Ascending aorta (tissue), 2 donors: ENCODE measurements around the gene TTF2. TPM values are rescaled to one million over a fixed set of nuclear protein-coding genes. Genes with fewer than 3 reads are reported as not detected.
"Not testable (repeated sequence)": the region's sequence is repeated elsewhere in the genome, so short reads cannot be mapped to it uniquely, and the experiment has no call there.

Source experiments
- DNase-seq, 2 donors: peaks; one replicate each; pipeline ENCODE4 v3.0.0-alpha.2; 2019; ENCODE audit warnings: low spot score in 2 of 2
- H3K27ac ChIP-seq, 2 donors: fragments of 200-600 bp; sonication (generic); one replicate each; pipeline ENCODE4 v1.5.1; 2016 to 2017; ENCODE audit warnings: mild to moderate bottlenecking in 1 of 2
- H3K27me3 ChIP-seq: fragments of 200-600 bp; sonication (generic); one replicate; pipeline ENCODE4 v1.5.1; 2017
- H3K36me3 ChIP-seq, 2 donors: fragments of 200-600 bp; sonication (generic); one replicate each; pipeline ENCODE4 v1.5.1; 2016
- H3K4me1 ChIP-seq, 2 donors: fragments of 200-600 bp; sonication (generic); one replicate each; pipeline ENCODE4 v1.5.1; 2016 to 2017; ENCODE audit warnings: mild to moderate bottlenecking in 1 of 2
- H3K4me3 ChIP-seq, 2 donors: fragments of 200-600 bp; sonication (generic); one replicate each; pipeline ENCODE4 v1.5.1; 2016 to 2017; ENCODE audit warnings: mild to moderate bottlenecking in 1 of 2
- H3K9me3 ChIP-seq, 2 donors: fragments of 200-600 bp; sonication (generic); one replicate each; pipeline ENCODE4 v1.5.1; 2016
- intact Hi-C: fragments of 100-400 bp; cut with DNase I; formaldehyde crosslinking; loops from one replicate; pipeline ENCODE4 v1.15.1; 2023
- total RNA-seq: library from RNA; depleted of rRNA; stranded (reverse); fragments of >200 nt; gene quantifications from one replicate; pipeline ENCODE4 v1.1.0, GENCODE V29; 2016
- TF ChIP-seq, protein P1 (sequence below), 3 experiments: fragments of 200-600 bp in 2 of 3; fragments of 450-650 bp in 1 of 3; sonication (generic) in 2 of 3; IDR thresholded peaks; one replicate each; pipeline ENCODE4 v1.5.1; 2016 to 2019; ENCODE audit warnings: antibody characterized with exemption in 3 of 3, mild to moderate bottlenecking in 1 of 3, moderate library complexity in 1 of 3

Gene TTF2
- total RNA-seq, 1 donor from 2014 or later: 4.4 TPM

- intact Hi-C loops: no loop called here
- no peaks in the 10 kb centered on the region for H3K4me1 ChIP-seq
- TF ChIP-seq, protein P1, sequence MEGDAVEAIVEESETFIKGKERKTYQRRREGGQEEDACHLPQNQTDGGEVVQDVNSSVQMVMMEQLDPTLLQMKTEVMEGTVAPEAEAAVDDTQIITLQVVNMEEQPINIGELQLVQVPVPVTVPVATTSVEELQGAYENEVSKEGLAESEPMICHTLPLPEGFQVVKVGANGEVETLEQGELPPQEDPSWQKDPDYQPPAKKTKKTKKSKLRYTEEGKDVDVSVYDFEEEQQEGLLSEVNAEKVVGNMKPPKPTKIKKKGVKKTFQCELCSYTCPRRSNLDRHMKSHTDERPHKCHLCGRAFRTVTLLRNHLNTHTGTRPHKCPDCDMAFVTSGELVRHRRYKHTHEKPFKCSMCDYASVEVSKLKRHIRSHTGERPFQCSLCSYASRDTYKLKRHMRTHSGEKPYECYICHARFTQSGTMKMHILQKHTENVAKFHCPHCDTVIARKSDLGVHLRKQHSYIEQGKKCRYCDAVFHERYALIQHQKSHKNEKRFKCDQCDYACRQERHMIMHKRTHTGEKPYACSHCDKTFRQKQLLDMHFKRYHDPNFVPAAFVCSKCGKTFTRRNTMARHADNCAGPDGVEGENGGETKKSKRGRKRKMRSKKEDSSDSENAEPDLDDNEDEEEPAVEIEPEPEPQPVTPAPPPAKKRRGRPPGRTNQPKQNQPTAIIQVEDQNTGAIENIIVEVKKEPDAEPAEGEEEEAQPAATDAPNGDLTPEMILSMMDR (IDR thresholded peaks at IDR 0.05): no peak
- no peak overlapping the region for H3K27ac ChIP-seq
- no peaks in the 10 kb centered on the region for H3K36me3 ChIP-seq
- DNase-seq: no peak
- no peak overlapping the region for H3K4me3 ChIP-seq
- H3K27me3 ChIP-seq: no peaks in the 10 kb centered on the region
- H3K9me3 ChIP-seq: no peaks in the 10 kb centered on the region
Observed at GRCh38 chr1:117146575-117147340, 86.6 kb downstream of the TTF2 start.

DNA sequence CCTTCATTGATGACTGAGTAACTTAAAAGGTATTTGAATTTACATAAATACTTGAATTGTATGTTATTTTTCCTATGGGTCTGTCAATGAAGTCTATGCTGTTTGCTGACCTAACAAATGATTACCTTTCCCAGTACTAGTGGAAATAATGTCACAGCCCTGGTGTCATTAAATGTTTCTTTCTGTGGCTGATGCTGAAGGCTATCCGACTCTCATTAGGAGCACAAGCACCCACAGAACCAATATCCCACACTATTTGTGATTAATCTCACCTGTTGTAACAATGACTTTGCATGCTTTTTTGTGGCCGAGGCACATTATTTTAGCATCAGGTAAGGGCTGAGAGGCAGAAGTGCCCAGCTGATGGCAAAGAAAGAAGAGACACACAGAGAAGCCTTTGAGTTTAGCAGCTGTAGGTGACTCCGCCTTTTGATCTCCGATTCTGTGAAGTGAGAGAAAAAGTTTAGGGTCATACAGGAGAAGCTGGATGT lies 87.3 kb downstream of the TTF2 start:
- intact Hi-C loops: no loop called here
- H3K27me3 ChIP-seq: no peaks in the 10 kb centered on the region
- H3K4me1 ChIP-seq: no peaks in the 10 kb centered on the region
- H3K27ac ChIP-seq: no peak overlapping the region
- H3K4me3 ChIP-seq: no peak overlapping the region
- no peaks in the 10 kb centered on the region for H3K36me3 ChIP-seq
- no peak for DNase-seq
- TF ChIP-seq, protein P1 (IDR thresholded peaks at IDR 0.05): no peak
- no peaks in the 10 kb centered on the region for H3K9me3 ChIP-seq

DNA sequence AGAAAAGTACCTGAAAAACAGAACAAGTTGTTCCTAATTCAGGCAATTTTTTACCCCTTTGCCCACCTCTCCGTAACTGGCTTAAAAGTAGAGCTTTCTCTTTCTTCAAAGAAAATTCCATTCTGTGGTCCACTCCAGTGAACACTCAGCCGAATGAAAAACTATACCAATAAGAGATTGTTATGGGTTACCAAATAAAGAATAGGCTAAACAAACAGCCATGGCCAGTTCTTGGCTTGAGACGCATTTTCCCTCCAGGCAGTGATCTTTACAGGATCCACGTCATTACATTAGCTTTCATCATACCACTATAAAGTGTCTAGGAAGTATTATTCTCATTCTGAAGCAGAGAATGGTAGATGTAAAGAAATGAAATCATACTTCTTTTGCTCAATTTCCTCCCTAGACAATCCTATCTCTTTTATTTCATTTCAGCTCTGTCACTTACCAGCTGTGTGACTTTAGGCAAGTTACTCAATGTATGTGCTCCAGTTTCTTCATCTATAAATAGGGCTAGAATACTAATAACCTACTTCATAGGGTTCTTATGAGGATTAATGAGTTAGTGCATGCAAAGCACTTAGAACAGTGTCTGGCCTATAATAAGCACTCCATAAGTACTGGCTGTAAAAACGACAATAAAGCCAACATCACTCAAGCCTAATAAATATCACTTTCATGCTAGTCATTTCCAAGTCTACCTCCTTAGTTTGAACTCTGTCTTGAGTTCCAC lies 87.9 kb downstream of the TTF2 start:
- TF ChIP-seq, protein P1 (IDR thresholded peaks at IDR 0.05): no peak
- Histone ChIP-seq H3K4me1 (no peaks in the 10 kb centered on the region), H3K9me3 (no peaks in the 10 kb centered on the region), H3K4me3 (no peak overlapping the region), H3K27me3 (no peaks in the 10 kb centered on the region), H3K36me3 (no peaks in the 10 kb centered on the region), H3K27ac (no peak overlapping the region)
- intact Hi-C loops: no loop called here
- no peak for DNase-seq

GRCh38 chr1:117150316-117150715 lies 90.2 kb downstream of the TTF2 start:
- H3K4me1 ChIP-seq: no peaks in the 10 kb centered on the region
- TF ChIP-seq, protein P1 (IDR thresholded peaks at IDR 0.05): no peak
- intact Hi-C loops: no loop called here
- H3K27ac ChIP-seq: no peak overlapping the region
- H3K36me3 ChIP-seq: no peaks in the 10 kb centered on the region
- DNase-seq: no peak
- no peaks in the 10 kb centered on the region for H3K27me3 ChIP-seq
- H3K9me3 ChIP-seq: no peaks in the 10 kb centered on the region
- H3K4me3 ChIP-seq: no peak overlapping the region

DNA sequence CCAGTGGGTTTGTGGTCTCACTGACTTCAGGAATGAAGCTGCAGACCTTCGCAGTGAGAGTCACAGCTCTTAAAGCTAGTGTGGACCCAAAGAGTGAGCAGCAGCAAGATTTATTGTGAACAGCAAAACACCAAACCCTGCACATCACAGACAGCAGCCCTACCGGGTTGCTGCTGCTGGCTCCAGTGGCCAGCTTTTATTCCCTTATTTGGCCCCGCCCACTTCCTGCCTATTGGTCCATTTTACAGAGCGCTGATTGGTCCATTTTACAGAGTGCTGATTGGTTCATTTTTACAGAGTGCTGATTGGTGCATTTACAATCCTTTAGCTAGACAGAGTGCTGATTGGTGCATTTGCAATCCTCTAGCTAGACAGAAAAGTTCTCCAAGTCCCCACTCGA lies 91.2 kb downstream of the TTF2 start:
- DNase-seq, intact Hi-C loops: not testable (repeated sequence)

More for the DNA sequence above, 91.2 kb downstream of the TTF2 start:
- H3K27ac ChIP-seq, H3K4me3 ChIP-seq, H3K36me3 ChIP-seq, H3K9me3 ChIP-seq, H3K27me3 ChIP-seq, H3K4me1 ChIP-seq: not testable (repeated sequence)

Other genes starting within 250 kb of the TTF2 start
- 11.2 TPM for gene PTGFRN, start 150.4 kb upstream of the TTF2 start, total RNA-seq
- gene CD101, start 58.6 kb upstream of the TTF2 start, total RNA-seq: not detected
- gene TRIM45, start 61.4 kb downstream of the TTF2 start, total RNA-seq: 1.9 TPM
- not detected for gene VTCN1, start 150.6 kb downstream of the TTF2 start, total RNA-seq